GM19468 (cell line): ENCODE results near the gene ZNF768.

Experiments
- ATAC-seq: cut with Tn5 transposase; IDR thresholded peaks from one replicate; pipeline ENCODE4 v1.9.1; 2021; ENCODE audit warnings: mild to moderate bottlenecking, moderate library complexity, moderate number of reproducible peaks; ENCODE audit not compliant: unreplicated experiment; ENCODE audit errors: extremely low read depth

Gene ZNF768

GRCh38 chr16:30519120-30520049 lies 7.0 kb downstream of the ZNF768 start:
- ATAC-seq: no peak

GRCh38 chr16:30518552-30518951 lies 7.8 kb downstream of the ZNF768 start:
- ATAC-seq: no peak

GRCh38 chr16:30515275-30515674 lies 11.1 kb downstream of the ZNF768 start:
- no peak for ATAC-seq

DNA sequence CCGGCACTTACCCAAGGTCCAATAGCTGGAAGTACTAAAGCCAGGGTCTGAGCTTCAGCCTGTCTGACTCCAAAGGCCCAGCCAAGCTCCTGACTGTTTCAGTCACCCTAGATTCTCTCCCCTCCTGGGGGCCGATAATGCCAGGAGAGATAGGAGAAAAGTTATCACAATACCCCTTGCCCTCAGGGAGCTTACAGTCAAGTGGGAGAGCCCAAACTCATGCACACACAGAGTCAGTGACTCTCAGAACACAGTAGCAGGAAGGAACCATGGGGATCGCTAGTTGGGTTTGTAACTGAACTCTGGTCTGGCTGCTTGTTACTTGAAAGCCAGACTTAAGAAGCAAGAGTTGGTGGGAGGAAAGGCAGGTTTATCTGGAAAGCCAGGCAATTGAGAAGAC lies 14.9 kb downstream of the ZNF768 start:
- no peak for ATAC-seq

GRCh38 chr16:30510376-30510938 lies 15.9 kb downstream of the ZNF768 start:
- ATAC-seq: no peak

DNA sequence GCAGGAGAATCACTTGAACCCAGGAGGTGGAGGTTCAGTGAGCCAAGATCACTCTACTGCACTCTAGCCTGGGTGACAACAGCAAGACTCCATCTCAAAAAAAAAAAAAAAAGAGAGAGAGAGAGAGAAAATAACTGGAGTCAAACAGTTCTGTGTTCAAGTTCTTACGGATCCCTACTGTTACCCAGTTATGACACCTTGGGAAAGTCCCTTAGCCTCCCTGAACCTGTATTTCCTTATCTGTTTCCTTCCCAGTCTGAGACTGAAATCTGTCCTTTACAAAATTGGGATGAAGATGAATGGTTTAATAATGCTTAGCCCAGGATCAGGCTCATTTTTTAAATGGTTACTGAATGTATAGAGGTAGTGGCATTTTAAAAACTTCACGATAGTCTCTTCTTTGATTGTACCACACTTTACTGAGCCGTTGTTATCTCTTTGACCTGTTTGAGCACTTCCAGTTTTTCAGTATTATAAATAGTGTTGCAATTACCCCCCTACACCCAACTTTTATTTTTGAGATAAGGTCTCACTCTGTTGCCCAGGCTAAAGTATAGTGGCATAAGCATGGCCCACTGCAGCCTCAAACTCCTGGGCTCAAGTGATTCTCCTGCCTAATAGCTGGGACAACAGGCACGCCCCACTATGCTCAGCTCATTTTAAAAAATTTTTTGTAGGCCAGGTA lies 17.1 kb downstream of the ZNF768 start:
- ATAC-seq: no peak

DNA sequence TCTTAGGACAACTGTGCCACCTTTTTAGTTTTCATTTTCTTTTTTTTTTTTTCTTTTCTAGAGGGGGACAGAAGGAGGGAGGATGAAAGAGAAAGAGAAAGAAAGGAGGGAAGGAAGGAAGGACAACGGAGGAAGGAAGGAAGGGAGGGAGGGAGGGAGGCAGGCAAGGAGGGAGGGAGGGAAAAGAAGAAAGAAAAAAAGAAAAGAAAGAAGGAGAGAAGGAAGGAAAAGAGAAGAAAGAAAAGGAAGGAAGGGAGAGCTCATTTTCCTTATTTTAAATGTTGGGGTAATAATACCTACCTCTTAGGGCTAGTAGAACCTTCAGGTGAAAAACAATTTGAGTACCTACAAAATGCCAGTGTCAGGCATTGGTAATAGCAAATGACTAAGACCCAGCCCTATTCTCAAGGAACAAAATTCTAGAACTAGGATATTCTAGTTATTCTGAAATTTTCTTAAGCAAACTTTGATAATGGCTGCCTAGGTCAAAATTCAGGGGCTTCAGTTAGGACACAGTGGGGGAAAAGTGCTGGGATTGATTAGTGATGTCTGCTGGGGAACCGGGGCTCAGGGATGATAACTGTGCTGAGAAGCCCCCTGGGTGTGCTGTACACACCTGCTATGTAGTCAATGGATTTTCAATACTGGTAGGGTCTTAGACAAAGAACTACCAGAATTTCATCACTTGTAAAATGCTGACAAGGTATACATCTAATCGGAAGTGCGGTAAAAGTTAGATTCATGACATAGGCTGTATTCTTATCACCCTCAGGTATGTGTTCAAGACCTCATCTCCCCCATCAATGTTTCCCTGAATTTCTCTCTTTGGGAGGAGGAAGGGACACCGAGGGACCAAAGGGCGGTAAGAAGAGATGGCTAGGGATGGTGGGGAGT lies 22.7 kb downstream of the ZNF768 start:
- no peak for ATAC-seq

GRCh38 chr16:30499284-30499683 lies 27.1 kb downstream of the ZNF768 start:
- no peak for ATAC-seq

DNA sequence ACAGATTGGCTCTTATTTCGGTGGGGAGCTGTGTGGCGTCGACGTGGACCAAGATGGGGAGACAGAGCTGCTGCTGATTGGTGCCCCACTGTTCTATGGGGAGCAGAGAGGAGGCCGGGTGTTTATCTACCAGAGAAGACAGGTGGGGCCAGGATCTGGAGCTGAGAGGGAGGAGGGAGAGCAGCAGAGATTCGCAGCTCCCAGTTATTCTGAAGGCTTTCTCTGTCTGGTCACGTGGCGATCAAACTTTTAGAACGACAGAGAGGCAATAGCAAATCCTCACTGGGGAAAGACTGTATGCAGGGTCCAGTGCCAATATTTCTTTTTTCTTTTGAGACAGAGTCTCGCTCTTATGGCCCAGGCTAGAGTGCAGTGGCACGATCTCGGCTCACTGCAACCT lies 31.7 kb downstream of the ZNF768 start:
- no peak for ATAC-seq

GRCh38 chr16:30493941-30494488 lies 32.4 kb downstream of the ZNF768 start:
- no peak for ATAC-seq

DNA sequence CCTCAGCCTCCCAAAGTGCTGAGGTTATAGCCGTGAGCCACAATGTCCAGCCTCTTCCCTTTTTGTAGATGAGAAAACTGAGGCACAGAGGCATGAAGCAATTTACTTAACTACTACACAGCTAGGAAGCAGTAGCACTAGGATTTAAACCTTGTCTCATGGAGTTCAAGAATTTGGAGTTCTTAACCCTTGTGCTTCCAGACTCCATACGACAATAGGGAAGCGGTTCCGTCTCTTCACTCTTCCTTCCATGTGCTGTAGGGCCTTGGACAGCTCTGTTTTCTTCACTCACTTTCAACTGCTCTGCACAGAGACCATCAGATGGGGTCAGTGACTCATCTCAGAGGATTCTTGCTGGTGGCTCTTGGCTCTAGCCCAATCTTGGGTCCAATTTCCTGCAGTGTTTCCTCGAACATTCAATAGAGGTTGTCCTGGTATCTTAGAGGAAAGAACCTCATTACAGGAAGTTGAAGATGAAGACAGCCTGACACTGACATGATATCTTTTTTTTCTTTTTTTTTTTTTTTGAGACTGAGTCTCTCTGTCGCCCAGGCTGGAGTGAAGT lies 34.5 kb downstream of the ZNF768 start:
- no peak for ATAC-seq

DNA sequence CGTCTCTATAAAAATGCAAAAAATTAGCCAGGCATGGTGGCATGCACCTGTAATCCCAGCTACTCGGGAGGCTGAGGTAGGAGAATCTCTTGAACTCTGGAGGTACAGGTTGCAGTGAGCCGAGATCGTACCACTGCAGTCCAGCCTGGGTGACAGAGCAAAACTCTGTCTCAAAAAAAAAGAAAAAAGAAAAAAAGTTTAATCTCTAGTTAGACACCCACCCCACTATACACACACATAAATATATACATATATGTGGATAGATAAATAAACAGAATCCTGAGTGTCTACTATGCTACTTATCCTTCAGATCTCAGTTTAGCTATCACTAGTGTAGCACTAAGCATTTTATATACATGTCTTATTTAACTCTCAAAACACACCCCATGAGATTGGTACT lies 35.1 kb downstream of the ZNF768 start:
- ATAC-seq: no peak

- ATAC-seq: no peak
These were observed 36.2 kb downstream of the ZNF768 start for GRCh38 chr16:30490210-30490609.

DNA sequence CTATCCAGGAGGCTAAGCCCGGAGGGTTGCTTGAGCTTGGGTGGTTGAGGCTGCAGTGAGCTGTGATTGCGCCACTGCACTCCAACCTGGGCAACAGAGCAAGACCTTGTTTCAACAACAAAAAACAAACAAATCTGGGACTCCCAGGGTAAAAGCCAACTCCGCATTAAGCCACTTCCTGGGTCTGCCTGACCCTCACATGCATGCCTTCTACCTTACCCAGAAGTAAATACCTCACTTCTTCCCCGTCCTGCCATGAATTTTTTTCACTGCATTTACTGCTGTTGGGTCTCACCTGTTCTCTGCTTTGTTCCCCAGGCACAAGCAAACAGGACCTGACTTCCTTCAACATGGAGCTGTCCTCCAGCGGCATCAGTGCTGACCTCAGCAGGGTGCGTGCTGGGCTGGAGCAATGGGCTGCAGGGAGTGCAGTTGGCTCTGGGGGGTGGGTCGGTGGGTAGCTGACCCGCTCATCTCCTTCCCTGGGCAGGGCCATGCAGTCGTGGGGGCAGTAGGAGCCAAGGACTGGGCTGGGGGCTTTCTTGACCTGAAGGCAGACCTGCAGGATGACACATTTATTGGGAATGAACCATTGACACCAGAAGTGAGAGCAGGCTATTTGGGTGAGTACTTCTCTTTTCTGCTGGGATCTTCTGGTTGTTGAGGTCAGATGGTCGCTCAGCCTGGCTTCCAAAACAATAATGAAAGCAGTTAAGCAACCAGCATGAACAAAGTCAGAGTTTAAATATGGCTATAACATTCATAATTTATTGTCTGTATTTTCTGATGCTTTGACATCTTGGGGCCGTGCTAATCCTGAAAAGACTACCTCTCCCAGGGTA lies 37.4 kb downstream of the ZNF768 start:
- no peak for ATAC-seq

DNA sequence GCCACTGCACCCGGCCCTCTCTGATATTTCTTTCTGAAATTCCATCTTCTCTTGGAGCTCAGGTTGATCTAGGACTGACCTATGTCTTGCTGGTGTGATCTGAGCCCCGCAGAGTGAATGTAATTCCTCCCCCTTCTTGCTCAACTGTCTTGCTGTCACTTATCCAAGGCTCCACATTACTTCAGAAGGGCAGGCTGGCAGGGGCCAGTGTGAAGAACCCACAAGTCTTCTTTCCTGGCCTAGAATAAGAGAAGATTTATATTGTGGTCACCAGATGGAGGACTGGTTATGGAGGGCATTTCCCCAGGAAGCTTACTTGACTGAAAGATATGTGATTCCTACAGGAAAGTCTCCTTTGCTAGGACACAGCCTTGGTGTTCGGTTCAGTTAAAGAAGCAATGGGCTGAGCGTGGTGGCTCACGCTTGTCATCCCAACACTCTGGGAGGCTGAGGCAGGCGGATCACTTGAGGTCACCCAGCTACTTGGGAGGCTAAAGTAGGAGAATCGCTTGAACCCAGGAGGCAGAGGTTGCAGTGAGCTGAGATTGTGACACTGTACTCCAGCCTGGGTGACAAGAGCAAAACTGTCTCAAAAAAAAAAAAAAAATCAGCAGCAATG lies 40.4 kb downstream of the ZNF768 start:
- ATAC-seq: no peak

DNA sequence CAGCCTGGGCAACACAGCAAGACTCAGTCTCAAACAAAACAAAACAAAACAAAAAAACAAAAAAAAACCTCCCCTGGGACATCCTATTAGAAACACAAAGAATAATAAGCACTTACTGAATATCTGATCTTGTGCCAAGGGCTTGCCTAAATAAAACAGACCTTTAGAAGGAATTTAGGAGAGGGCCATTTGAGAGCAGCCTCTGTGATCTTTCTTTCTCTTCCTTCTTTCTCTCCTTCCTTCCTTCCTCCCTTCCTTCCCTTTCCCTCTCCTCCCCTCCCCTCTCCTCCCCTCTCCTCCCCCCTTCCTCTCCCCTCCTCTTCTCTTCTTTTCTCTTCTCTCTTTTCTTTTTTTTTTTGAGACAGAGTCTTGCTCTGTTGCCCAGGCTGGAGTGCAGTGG lies 41.5 kb downstream of the ZNF768 start:
- no peak for ATAC-seq

GRCh38 chr16:30482366-30482765 lies 44.0 kb downstream of the ZNF768 start:
- ATAC-seq: no peak

GRCh38 chr16:30481381-30481780 lies 45.0 kb downstream of the ZNF768 start:
- no peak for ATAC-seq
